GM21717 (cell line): ENCODE data around the gene TLX2.
A peak's percentile ranks its signal among the peaks of the same experiment; 100 is the strongest.
"Not testable (repeated sequence)": the region's sequence is repeated elsewhere in the genome, so short reads cannot be mapped to it uniquely, and the experiment has no call there.

Experiments used
- ATAC-seq: cut with Tn5 transposase; IDR thresholded peaks from one replicate; pipeline ENCODE4 v1.9.1; 2021; ENCODE audit warnings: mild to moderate bottlenecking, moderate library complexity; ENCODE audit not compliant: unreplicated experiment

TLX2 gene

DNA sequence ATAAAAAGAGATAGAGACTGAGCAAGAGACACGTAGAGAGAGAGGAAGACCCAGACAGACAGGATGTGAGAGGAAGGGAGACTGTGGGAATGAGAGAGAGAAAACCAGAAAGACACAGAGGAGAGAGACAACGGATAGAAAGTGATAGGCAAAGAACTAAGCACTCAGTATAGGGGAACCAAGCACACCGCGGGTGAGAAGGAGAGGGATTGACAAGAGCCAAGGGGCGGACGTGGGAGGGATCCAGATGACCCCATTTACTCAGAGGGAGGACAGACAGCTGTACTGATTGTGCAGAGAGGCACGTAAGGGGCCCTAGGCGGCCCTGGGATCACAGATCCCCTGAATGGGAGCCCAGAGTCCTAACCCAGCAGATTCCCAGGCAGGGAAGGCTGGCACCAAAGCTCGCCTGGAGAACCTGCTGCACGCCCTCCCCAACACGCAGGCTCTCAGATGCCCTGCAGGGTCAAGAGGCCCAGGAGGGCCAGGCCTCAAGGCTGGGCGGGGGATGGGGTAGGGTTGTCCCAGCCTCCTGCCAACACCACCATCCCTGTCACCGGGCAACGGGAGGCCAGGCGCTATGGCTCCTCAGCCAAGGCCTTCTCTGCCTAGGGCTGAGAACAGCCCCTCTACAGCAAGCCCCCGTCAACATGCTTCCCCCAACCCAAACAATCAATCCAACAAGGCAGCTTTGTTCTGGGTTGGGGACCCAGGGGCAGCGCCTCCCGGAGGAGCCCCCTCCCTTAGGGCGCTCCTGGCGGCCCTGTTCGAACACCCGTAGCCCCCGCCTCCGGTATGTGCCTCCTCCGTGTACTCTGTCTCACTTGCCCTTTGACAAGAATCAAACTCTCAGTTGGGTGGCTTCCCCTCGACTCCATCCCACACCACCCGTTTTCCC lies 38.9 kb downstream of the TLX2 start:
- ATAC-seq, result no peak

DNA sequence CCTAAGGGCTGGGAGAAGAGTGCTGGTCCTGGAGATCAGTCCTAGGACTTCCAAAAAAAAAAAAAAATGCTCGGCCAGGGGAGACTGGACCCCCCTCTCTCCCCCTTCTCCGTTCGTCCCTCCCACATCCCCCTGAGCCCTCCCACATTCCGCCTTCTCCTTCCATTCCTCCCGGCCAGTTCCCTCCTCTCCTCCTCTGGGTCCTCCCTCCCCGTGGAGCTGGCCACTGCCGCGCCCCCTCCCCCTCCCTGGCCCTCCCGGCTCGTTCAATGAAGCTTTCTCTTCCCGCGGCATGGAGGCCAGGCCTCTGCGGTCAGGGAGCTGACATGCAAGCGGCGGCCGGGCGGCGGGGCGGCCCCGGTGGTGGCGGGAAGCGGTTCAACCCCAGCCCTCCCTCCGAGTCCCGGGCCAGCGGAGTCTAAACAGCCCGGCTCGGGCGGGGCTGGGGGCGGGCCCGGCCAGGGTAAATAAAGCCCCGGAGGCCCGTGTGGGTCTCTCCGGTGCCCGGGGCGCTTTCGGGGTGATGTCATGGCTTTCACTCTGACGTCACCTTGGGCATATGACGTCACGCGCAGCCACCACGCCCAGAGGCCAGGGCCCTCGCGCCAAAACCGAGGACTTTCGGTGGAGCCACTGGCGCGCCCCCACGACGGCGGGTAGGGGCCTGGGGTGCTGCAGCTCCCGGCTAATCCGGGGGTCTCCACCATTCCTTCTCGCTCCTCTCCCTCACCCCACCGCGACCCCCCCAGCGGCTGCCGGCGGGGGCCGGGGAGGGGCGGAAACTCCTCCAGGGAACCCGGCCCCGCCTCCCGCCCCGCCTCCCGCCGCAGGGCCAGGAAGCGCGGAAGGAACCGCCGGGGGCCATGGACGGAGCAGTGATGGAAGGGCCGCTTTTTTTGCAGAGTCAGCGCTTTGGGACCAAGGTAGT lies 39.9 kb downstream of the TLX2 start, which contains the start of the genes DOK1 and LOXL3:
Gene DOK1, plus strand, starts transcription at position 829 of the 928 bp plus-strand sequence. Its CDS starts 35 bp downstream, at position 864.
Gene LOXL3, minus strand, starts transcription at position 51 of the 928 bp plus-strand sequence. CDS start 1,308 bp downstream, outside the sequence.
- ATAC-seq, result peak; percentile 67

DNA sequence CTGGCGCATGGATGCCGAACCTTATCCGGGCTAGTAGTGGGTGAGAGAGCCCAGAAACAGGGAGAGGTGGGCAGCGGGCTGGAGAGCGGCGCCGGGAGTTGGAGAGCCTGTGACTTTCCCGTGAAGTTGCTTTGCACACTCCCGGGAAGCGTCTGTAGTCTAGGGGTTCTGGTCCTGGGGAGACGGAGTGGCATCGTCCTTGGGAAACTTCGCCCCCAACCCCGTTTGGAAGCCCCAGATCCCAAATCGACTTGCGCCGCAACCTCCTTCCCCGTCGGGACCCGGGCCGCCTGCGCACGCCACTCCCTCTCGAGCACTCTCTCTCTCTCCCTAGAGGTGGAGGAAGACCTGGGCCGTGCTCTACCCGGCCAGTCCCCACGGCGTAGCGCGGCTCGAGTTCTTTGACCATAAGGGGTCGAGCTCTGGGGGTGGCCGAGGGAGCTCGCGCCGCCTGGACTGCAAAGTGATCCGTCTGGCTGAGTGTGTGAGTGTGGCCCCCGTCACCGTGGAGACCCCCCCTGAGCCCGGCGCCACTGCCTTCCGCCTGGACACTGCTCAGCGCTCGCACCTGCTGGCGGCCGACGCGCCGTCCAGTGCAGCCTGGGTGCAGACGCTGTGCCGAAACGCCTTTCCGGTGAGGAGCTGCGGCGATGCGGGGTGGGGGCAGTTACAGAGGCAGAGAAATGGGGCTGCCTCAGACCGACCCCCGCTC lies 40.7 kb downstream of the TLX2 start:
- peak; percentile 42 for ATAC-seq

DNA sequence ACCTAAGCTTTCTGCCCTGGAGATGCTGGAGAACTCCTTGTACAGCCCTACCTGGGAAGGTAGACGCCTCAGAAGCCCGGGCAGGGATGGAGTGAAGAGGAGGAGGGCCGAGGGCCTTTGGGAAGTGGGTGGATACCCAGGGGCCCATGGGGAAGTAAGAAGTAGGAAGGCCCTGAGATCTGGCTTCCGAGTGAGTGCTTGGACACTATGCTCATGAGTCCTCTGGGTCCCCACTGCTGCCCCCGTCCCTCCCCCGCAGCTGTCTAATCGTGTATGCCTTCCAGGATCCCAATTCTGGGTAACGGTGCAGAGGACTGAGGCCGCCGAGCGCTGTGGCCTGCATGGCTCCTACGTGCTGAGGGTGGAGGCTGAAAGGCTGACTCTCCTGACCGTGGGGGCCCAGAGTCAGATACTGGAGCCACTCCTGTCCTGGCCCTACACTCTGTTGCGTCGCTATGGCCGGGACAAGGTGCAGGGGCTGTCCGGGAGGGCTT lies 41.4 kb downstream of the TLX2 start:
- no peak for ATAC-seq

DNA sequence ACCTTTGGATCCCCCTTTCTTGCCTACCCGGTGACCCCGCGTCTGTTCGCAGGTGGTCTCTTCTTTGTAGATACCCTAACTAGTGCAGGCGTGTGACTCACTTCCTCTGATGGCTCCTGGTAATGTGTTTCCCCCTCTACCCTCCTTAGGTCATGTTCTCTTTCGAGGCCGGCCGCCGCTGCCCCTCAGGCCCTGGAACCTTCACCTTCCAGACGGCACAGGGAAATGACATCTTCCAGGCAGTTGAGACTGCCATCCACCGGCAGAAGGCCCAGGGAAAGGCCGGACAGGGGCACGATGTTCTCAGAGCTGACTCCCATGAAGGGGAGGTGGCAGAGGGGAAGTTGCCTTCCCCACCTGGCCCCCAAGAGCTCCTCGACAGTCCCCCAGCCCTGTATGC lies 41.9 kb downstream of the TLX2 start:
- no peak for ATAC-seq

DNA sequence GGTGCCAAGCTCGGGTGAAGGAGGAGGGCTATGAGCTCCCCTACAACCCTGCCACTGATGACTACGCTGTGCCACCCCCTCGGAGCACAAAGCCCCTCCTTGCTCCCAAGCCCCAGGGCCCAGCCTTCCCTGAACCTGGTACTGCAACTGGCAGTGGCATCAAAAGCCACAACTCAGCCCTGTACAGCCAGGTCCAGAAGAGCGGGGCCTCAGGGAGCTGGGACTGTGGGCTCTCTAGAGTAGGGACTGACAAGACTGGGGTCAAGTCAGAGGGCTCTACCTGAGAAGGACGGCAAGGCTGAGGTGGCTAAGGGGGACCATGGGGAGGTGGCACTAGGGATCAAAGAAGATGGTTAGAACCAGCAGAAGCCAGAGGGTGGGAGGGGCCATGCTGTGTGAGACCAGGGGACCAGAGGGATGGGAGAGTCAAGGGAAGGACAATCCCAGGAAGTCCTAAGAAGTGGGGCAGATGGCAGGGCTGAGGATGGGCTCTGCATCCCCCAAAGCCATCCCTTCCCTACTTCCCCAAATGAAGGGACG lies 42.7 kb downstream of the TLX2 start:
- ATAC-seq, result no peak

DNA sequence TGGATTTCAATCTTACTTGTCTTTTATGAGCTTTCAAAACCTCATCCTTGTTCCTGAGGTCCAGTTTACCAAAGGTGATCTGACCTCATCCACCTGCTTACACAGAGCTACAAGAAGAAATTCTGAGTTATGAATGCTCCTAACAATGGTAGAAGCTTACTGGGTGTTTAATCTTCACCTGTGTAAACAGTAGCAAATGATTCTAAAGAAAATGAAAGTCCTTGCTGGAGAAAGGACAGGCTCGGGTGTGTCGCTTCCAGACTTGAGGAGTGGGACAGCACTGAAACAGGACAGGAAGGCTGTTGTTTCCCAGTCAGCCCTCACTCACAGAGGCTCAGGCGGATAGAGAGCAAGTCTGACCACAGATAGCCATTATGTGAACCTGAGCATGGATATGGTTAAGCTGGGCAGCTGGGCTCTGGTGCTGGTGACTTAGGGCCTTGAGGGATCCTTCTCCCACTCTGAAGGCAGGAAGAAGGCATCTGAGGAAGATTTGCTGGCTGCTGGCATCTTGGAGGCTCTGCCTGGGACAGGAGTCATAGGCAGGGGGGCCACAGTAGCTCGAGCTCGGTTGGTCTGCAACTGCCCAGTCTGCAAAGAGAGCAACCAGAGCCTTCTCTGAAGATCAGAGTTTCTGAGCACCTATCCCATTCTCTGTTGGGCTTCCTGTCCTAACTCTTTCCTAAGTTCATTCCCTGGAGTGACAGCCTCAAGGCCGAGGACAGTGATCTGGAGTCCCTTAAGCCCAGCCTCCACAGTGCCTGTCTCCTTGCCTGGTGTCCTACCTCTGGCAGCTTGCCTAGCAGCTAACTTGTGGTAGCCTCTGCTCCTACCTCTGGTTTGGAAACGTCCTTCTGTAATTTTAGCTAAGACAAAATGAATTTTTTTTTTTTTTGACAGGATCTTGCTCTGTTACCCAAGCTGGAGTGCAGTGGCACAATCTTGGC lies 44.3 kb downstream of the TLX2 start:
- ATAC-seq, result no peak

DNA sequence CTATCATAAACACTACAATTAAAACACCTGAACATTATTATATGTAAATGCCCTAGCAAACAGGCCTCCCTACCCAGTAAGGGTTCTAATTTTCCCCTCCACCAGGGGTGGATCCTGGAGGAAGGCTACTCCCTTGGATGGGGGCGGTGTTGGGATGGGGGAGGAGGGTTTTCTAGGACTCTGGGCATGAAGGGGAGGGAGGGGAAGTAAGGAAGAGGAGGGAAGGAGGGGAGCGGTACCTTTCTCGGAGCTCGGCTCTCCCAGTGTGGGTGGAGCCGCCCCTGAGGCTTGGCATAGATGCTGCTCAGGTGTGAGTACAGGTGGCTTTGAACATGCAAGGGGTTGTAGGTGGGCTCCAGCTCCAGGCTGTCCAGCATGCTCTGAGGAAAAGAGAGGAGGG lies 45.7 kb downstream of the TLX2 start:
- no peak for ATAC-seq

DNA sequence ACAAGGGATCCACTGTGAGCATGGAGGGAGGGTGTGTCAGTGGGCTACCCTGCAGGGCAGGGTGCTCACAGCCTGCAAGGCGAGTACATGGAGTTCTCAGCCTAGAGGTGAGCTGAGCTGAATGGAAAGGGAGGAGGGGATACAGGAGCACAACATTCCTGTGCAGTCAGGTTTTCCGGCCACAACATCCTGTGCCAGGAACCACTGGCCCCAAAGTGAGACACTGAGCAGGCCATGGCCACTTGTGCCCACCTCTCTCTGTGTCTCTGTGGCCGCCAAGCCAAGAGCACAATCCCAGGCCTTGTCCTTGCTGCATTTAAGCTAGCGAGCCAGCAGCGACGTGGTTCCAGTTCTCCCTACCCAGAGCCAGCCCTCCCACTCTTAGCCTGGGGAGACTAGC lies 46.3 kb downstream of the TLX2 start:
- no peak for ATAC-seq

DNA sequence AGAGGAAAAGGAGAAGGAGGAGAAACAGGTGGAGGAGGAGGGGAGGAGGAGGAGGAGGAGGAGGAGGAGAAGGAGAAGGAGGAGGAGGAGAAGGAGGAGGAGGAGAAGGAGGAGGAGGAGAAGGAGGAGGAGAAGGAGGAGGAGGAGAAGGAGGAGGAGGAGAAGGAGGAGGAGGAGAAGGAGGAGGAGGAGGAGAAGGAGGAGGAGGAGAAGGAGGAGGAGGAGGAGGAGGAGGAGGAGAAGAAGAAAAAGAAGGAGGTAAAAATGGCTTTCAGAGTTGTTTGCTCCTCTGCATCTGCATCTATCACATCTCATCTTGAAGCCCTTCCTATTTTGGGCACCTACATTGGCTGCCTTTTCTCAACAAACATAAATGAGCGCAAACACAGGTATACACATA lies 46.8 kb downstream of the TLX2 start:
- not testable (repeated sequence) for ATAC-seq

DNA sequence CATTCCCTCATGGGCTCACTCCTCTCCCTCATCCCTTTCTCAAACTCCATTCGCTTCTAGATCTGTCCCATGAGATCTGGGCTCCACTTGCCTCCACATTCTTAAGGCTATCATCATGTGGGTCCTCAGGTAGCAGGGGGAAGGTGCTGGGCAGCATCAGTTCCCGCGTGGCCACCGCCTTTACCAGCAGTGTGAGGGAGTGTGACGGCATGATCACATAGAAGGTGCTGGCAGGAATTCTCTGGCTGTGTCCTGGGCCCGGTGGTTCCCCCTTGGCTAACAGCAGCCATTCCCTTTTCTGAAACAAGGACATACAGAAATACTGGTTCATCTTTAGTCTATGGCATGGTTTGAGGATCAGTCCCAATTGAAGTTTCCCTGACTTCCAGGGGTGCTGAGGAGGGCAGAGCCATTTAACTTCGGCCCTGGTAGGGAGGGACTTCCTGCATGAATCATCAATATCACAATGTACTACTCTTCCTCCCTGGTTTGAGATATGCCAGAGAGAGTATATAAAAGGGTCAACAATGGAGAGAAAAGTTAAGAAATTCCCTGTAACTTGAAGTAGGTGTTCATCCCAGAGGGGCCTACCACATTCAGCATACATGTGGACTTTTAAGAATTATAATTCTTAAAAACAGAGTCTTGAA lies 48.0 kb downstream of the TLX2 start:
- no peak for ATAC-seq

DNA sequence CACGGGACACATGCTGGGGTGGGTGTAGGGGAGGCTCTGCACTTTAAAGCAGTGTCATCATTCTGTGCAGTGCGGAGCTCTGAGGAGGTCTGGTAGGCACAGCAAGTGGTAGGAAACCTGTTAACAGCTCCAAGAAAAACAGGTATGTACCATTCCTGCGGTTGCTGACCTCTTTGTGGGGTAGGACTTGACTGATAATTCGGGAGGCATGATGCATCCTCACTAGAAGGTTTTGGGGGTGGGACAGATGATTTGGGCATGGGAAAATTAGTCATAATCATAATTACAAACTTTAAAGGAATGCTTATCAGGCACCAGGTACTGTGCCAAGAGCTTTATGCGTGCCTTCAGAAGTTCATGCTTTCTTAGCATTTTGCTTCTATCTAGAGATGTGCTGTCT lies 50.0 kb downstream of the TLX2 start:
- ATAC-seq, result no peak

DNA sequence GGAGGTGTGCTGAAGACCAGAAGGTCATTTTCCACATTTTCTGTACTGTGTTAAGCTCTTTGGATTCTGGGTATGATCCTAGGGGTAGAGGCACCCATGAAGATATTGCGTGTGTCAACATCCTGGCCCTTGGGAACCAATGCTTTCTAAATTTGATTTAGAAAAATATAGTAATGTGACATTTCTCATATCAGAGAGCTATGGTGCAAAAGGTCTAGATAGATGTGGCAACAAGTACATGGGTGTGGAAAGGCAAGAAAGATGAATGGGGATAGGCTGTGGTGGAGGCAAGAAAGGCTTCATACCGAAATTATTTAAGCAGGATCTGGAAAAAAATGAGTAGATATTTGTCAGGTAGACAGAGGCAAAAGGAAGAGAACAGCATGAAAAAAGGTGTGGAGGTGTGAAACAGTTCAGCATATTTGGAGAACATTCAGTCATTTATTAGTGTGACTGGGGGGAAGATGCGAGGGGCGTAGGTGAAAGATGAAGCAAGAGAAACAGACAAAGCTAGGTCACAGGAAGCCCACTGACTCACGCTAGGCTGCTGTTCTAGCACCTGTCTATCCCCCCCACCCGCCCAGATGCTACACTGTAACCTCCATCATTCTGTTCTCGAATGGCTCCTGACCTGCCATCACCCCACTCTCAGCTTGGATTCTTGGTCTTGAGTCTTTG lies 52.0 kb downstream of the TLX2 start:
- no peak for ATAC-seq

DNA sequence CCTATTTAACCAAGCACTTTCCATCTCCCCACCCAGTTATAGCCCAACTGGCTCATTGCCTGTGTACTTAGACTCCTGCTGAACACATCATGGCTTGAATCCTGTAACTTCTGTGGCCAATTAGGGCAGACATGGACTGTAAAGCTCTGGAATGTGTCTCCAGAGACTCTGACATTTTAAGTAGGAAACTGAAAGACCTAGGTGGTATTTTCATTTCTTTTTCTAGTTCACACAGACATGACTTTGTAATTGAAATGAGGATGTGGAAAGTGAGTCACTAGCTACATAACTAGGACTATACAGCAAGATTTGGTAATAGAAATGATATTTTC lies 52.5 kb downstream of the TLX2 start:
- no peak for ATAC-seq
